GM12878 (cell line): Measurements from ENCODE around the gene MRPS15. TPM values are rescaled to one million over a fixed set of nuclear protein-coding genes. Genes with fewer than 3 reads are reported as not detected.

Experiments used
- ATAC-seq: fragments of 200-7000 bp; cut with Tn5 transposase; 3 replicates; pipeline ENCODE4 v1.9.1; 2020; ENCODE audit warnings: mild to moderate bottlenecking, moderate library complexity
- BruUV-seq: library from RNA; stranded (reverse); fragments of 400-500 nt; replicated peaks from 2 replicates; lab custom pipeline; 2021; lab: Mats Ljungman, UMichigan
- CTCF ChIA-PET: fragments of 300-600 bp; sonication (Branson Sonifier 250); formaldehyde crosslinking; extraction: SDS; loops from one replicate; lab custom pipeline; 2021; ENCODE audit warnings: inconsistent platforms; lab: Yijun Ruan, JAX
- POLR2A ChIA-PET: fragments of 350-600 bp; formaldehyde crosslinking; extraction: SDS; loops from one replicate; lab custom pipeline; 2021; ENCODE audit warnings: inconsistent platforms; lab: Charles Lee
- RAD21 ChIA-PET: fragments of 300-600 bp; sonication (Branson Sonifier 250); formaldehyde crosslinking; loops from one replicate; lab custom pipeline; 2023; ENCODE audit warnings: antibody characterized with exemption; ENCODE audit not compliant: unreplicated experiment; lab: Charles Lee
- SMC1A ChIA-PET: fragments of 300-600 bp; sonication (Branson Sonifier 250); formaldehyde crosslinking; loops from one replicate; lab custom pipeline; 2023; ENCODE audit not compliant: unreplicated experiment, uncharacterized antibody; lab: Charles Lee
- DNase-seq: peaks from one replicate; pipeline ENCODE4 v3.0.0-alpha.2; 2011; ENCODE audit warnings: low read depth, low spot score
- FAIRE-seq: peaks from 3 replicates; lab custom pipeline; 2011; peaks lifted over from hg19 to GRCh38; lab: Jason Lieb, UNC
- H2AFZ ChIP-seq: 2 replicates; pipeline ENCODE4 v1.6.0; 2011; ENCODE audit warnings: low read depth, low read length, control low read depth; ENCODE audit not compliant: control insufficient read depth
- H3K27ac ChIP-seq: 2 replicates; pipeline ENCODE4 v1.5.1; 2011; ENCODE audit warnings: control low read depth; ENCODE audit not compliant: control insufficient read depth, insufficient read depth
- H3K27me3 ChIP-seq, 2 experiments: replicated peaks in 1 of 2; 2 replicates each; pipeline versions ENCODE4 v1.6.0 to v1.6.1; 2011; ENCODE audit warnings: low read length in 1 of 2; ENCODE audit not compliant: control insufficient read depth in 2 of 2, insufficient read depth in 2 of 2
- H3K36me3 ChIP-seq, 2 experiments: 2 replicates each; pipeline ENCODE4 v1.5.1; 2011; ENCODE audit warnings: low read length in 1 of 2; ENCODE audit not compliant: control insufficient read depth in 2 of 2, insufficient read depth in 2 of 2
- H3K4me1 ChIP-seq: 2 replicates; pipeline ENCODE4 v1.6.1; 2011; ENCODE audit warnings: mild to moderate bottlenecking, low read length, moderate library complexity, mixed read lengths; ENCODE audit not compliant: control insufficient read depth, insufficient read depth
- H3K4me2 ChIP-seq: 2 replicates; pipeline ENCODE4 v1.6.0; 2011; ENCODE audit warnings: control low read depth; ENCODE audit not compliant: control insufficient read depth, insufficient read depth
- H3K4me3 ChIP-seq: fragments of 200-600 bp; sonication (generic); 2 replicates; pipeline ENCODE4 v1.5.1; 2016
- H3K79me2 ChIP-seq: 2 replicates; pipeline ENCODE4 v1.6.0; 2011; ENCODE audit warnings: low read length; ENCODE audit not compliant: control insufficient read depth, insufficient read depth
- H3K9ac ChIP-seq: 2 replicates; pipeline ENCODE4 v1.8.0; 2011; ENCODE audit warnings: low read length, control low read depth, mixed read lengths; ENCODE audit not compliant: control insufficient read depth, insufficient read depth
- H3K9me3 ChIP-seq: replicated peaks from 3 replicates; pipeline ENCODE4 v1.5.1; 2011; ENCODE audit warnings: mild to moderate bottlenecking, low read length; ENCODE audit not compliant: control insufficient read depth, insufficient read depth
- H4K20me1 ChIP-seq: 2 replicates; pipeline ENCODE4 v1.6.0; 2011; ENCODE audit not compliant: control insufficient read depth, insufficient read depth
- JUND ChIP-seq: IDR thresholded peaks from 2 replicates; pipeline ENCODE4 v1.6.1; 2012; ENCODE audit warnings: low read depth, mild to moderate bottlenecking, low read length, improper control_type of control experiment, moderate library complexity
- MEF2A ChIP-seq: IDR thresholded peaks from 2 replicates; pipeline ENCODE4 v1.6.1; 2011; ENCODE audit warnings: low read depth, mild to moderate bottlenecking, low read length, moderate library complexity; ENCODE audit not compliant: insufficient read depth
- RELA ChIP-seq: fragments of 450-650 bp; IDR thresholded peaks from 2 replicates; pipeline ENCODE4 v1.8.0; 2014; ENCODE audit warnings: borderline replicate concordance; ENCODE audit not compliant: partially characterized antibody
- SUZ12 ChIP-seq: fragments of 200-600 bp; sonication (generic); IDR thresholded peaks from one replicate; pipeline ENCODE4 v1.6.1; 2018; ENCODE audit warnings: antibody characterized with exemption, mild to moderate bottlenecking; ENCODE audit not compliant: unreplicated experiment
- WGBS: methylation state at CpG from one replicate; pipeline ENCODE4 v1.1.6; 2016; ENCODE audit warnings: low lambda C conversion rate; ENCODE audit not compliant: insufficient replicate concordance, insufficient coverage; ENCODE audit errors: missing lambda C conversion rate; 5-methylcytosine and 5-hydroxymethylcytosine counted together
- in situ Hi-C: fragments of 300-500 bp; cut with MboI; formaldehyde crosslinking; loops from 9 replicates; pipeline ENCODE4 v1.14.3; 2018; ENCODE audit warnings: mixed read lengths
- intact Hi-C: fragments of 100-400 bp; cut with micrococcal nuclease; formaldehyde crosslinking; loops from one replicate; pipeline ENCODE4 v1.14.2; 2022; ENCODE audit not compliant: unreplicated experiment
- polyA plus RNA-seq, 11 experiments: library from polyadenylated mRNA; depleted of rRNA in 4 of 11; unstranded in 6 of 11; stranded (reverse) in 5 of 11; fragments of >200 nt; fragmentation: Nextera tagmentation in 4 of 11; fragmentation: Illumina TruSeq in 1 of 11; extraction: Ambion mirVana in 4 of 11; extraction: Trizol in 1 of 11; gene quantifications; 1 replicate in 1 of 11; 2 replicates in 10 of 11; pipeline versions ENCODE4 v1.2.1 to v1.2.3, GENCODE V29; 2011 to 2016; ENCODE audit warnings: inconsistent platforms in 2 of 11, missing spikeins in 2 of 11, low read depth in 1 of 11
- total RNA-seq, 4 experiments: library from RNA; depleted of rRNA in 3 of 4; stranded (reverse); fragments of >200 nt in 3 of 4; fragmentation: Illumina TruSeq in 1 of 4; extraction: Trizol in 1 of 4; gene quantifications; 2 replicates each; pipeline versions ENCODE4 v1.2.1 to v1.2.3, GENCODE V29; 2013 to 2021

MRPS15 gene
- total and polyA plus RNA-seq, 10 of the 15 experiments (the other 5 are each of a cell fraction or from before 2014, with no cell fraction given), result 41.1 to 207 (median 107) TPM

DNA sequence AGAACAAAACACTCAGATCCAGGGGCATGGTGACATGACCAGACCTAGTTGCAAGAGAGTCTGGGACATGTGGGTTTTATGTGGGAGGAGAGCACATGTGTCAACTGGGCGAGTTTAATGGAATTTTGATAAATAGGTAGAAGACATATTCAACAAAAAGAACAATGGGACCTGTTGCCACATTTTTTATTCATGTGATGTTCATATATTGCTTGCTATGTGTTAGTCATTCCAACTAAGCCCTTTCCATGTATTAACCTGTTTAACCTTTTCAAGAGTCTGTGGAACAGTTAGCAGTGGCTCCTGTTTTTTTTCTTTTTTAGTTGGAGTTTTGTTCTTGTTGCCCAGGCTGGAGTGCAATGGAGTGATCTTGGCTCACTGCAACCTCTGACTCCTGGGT is 48.7 kb upstream of the MRPS15 start:
- Histone ChIP-seq H3K9me3 (no peaks in the 10 kb centered on the region; the same call in 2 of the 3 replicates), H2AFZ (no peak overlapping the region), H3K4me3 (no peak overlapping the region), H3K4me2 (no peak overlapping the region), H3K9ac (no peak overlapping the region), H4K20me1 (no peaks in the 10 kb centered on the region), H3K27ac (no peak overlapping the region), H3K79me2 (no peaks in the 10 kb centered on the region), H3K4me1 (no peaks in the 10 kb centered on the region), H3K27me3 (peaks cover 4% of the 10 kb centered on the region in 2 experiments), H3K36me3 (no peaks in the 10 kb centered on the region)
- no peak for FAIRE-seq
- ChIA-PET CTCF (no interaction called here), SMC1A (no interaction called here), RAD21 (no interaction called here), POLR2A (no interaction called here)
- in situ Hi-C loops, result no loop called here
- TF ChIP-seq RELA, result no peak
- no peak for TF ChIP-seq SUZ12
- no TSS peak for BruUV-seq
- 8% methylated on average over 1 of the region's 1 CpG for WGBS
- intact Hi-C loops, result no loop called here
- no peak for DNase-seq
- ATAC-seq, result no peak

DNA sequence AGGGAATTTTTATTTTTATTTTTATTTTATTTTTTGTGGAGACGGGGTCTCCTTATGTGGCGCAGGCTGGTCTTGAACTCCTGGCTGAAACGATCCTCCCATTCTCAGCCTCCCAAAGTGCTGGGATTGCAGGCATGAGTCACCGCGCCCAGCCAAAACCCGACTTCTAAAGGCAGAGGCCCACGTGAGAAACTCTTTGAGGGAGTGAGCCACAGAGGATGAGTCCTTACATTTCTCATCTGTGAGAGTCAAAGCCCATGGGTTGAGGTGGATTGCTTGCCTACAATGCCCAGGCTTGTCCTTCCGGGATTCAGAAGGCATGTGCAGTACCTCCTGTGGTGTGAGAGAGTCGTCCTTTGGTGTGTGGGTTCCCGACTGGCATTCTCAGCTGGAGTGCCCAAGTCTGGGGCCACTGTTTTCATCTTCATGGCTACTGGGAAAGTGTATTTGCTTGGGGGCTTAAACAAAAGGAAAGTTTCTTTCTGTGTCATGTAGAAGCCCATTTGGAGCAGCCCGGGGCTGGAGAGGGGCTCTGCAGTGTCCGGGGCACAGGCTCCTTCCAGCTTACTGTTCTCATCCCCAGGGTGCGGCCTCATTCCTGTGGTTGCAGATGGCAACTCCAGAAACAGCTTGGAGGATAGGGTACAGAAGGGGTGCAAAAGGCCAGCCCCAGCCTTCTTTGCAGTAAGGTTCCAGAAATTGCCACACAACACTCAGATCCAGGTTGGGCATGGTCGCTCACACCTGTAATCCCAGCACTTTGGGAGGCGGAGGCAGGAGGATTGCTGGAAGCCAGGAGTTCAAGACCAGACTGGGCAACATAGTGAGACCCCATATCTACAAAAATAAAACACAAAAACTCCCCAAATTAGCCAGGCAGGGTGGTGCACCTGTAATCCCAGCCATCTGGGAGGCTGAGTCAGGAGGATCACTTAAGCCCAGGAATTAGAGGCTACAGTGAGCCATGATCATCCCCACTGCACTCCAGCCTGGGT is 47.9 kb upstream of the MRPS15 start:
- WGBS, result 48% methylated on average over 15 of the region's 15 CpGs
- DNase-seq, result no peak
- Histone ChIP-seq H3K4me1 (no peaks in the 10 kb centered on the region), H2AFZ (no peak overlapping the region), H4K20me1 (no peaks in the 10 kb centered on the region), H3K9me3 (no peaks in the 10 kb centered on the region; the same call in 2 of the 3 replicates), H3K4me2 (no peak overlapping the region), H3K9ac (no peak overlapping the region)
- in situ Hi-C loops, result no loop called here
- ChIA-PET SMC1A (no interaction called here), POLR2A (no interaction called here), RAD21 (no interaction called here), CTCF (no interaction called here)
- ATAC-seq, result no peak
- FAIRE-seq, result no peak
- no TSS peak for BruUV-seq
- TF ChIP-seq JUND (no peak), MEF2A (no peak)
- TF ChIP-seq, all 136 proteins: peak for 0
- H3K36me3 ChIP-seq, result no peaks in the 10 kb centered on the region
- no peaks in the 10 kb centered on the region for H3K79me2 ChIP-seq
- H3K27ac ChIP-seq, result no peak overlapping the region
- H3K27me3 ChIP-seq, result peaks cover 4% of the 10 kb centered on the region in 2 experiments
- no peak overlapping the region for H3K4me3 ChIP-seq
- intact Hi-C loops, result no loop called here
